Gastrocnemius medialis (tissue), 4 donors: ENCODE data around the gene XKR8.

Experiments used
- POLR2A ChIP-seq, 2 donors: fragments of 450-650 bp; IDR thresholded peaks; one replicate each; pipeline ENCODE4 v1.6.1; 2017; ENCODE audit warnings: antibody characterized with exemption in 2 of 2, mild to moderate bottlenecking in 2 of 2, moderate library complexity in 2 of 2
- TF ChIP-seq, protein P1 (sequence below), 5 experiments: fragments of 450-650 bp in 3 of 5; fragments of 200-600 bp in 2 of 5; sonication (generic) in 2 of 5; IDR thresholded peaks in 4 of 5; conservative IDR thresholded peaks in 1 of 5; 1 replicate in 4 of 5; 2 replicates in 1 of 5; pipeline ENCODE4 v1.5.1; 2016 to 2019; ENCODE audit warnings: antibody characterized with exemption in 5 of 5, mild to moderate bottlenecking in 3 of 5, moderate library complexity in 3 of 5

DNA sequence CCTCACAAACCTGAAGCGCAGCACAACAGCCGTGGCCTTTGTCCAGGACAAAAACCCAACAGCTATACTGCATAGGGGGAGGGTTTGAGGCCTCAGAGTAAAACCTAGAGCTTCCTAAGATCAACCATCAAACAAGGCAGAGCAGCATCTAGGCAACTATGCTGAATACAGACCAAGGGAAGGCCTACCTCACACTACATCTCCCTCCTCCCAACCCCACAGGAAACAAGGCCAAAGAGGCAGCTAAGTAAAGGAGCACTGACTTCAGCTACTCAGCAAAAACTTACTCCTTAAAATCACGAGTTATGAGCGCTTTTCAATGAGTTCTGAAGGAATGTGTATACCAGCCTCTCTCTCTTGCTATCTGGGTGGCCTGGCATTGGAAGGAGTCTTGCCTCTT lies 12.4 kb downstream of the XKR8 start:
- TF ChIP-seq, protein P1, sequence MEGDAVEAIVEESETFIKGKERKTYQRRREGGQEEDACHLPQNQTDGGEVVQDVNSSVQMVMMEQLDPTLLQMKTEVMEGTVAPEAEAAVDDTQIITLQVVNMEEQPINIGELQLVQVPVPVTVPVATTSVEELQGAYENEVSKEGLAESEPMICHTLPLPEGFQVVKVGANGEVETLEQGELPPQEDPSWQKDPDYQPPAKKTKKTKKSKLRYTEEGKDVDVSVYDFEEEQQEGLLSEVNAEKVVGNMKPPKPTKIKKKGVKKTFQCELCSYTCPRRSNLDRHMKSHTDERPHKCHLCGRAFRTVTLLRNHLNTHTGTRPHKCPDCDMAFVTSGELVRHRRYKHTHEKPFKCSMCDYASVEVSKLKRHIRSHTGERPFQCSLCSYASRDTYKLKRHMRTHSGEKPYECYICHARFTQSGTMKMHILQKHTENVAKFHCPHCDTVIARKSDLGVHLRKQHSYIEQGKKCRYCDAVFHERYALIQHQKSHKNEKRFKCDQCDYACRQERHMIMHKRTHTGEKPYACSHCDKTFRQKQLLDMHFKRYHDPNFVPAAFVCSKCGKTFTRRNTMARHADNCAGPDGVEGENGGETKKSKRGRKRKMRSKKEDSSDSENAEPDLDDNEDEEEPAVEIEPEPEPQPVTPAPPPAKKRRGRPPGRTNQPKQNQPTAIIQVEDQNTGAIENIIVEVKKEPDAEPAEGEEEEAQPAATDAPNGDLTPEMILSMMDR (IDR thresholded peaks at IDR 0.05 in 4 of 5, conservative IDR thresholded peaks at IDR 0.05 in 1 of 5) = no peak
- no peak for TF ChIP-seq POLR2A (IDR thresholded peaks at IDR 0.05)
